AG09309 (cell line): ENCODE data around the gene FAF2.

Source experiments
- DNase-seq: peaks from one replicate; pipeline ENCODE4 v3.0.0-alpha.2; 2010; ENCODE audit warnings: low read depth
- H3K4me3 ChIP-seq: 2 replicates; pipeline ENCODE4 v1.5.1; 2011; ENCODE audit warnings: mild to moderate bottlenecking, low read depth, low read length, moderate library complexity; ENCODE audit not compliant: control insufficient read depth
- TF ChIP-seq, protein P1 (sequence below): IDR thresholded peaks from 2 replicates; pipeline ENCODE4 v1.5.1; 2011; ENCODE audit warnings: mild to moderate bottlenecking, low read depth, low read length, inconsistent platforms; ENCODE audit not compliant: insufficient read depth, control insufficient read depth; ENCODE audit errors: missing control alignments

The FAF2 gene

DNA sequence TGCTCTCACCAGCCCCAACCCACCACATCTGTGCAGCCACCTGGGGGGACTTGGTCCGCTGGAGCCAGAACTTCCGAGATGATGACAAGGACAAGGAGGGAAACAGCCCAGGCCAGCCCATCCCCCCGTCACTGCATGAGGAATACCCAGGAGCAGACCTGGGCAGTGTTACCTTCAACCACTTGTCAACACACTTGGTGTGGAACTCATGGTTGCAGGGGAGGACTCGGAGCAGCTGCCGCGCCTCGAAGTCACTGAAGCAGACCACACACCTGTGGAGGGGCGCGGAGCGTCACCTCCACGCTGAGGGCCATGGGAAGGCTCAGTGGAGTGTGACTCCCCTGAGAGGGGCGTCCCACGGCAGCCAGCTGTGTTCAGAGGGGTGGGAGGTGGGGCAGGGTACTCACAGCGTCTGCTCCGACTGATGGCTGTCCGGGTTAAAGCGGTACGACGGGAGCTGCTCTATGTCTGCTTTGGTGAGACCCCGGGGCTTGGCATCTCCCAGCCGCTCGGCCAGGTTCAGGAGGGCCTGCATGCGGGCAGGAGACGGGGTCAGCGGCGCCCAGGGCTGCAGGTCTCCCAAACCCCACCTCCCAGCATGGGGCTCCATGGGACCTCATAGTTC, 81.0 kb downstream of the FAF2 start:
- TF ChIP-seq, protein P1, sequence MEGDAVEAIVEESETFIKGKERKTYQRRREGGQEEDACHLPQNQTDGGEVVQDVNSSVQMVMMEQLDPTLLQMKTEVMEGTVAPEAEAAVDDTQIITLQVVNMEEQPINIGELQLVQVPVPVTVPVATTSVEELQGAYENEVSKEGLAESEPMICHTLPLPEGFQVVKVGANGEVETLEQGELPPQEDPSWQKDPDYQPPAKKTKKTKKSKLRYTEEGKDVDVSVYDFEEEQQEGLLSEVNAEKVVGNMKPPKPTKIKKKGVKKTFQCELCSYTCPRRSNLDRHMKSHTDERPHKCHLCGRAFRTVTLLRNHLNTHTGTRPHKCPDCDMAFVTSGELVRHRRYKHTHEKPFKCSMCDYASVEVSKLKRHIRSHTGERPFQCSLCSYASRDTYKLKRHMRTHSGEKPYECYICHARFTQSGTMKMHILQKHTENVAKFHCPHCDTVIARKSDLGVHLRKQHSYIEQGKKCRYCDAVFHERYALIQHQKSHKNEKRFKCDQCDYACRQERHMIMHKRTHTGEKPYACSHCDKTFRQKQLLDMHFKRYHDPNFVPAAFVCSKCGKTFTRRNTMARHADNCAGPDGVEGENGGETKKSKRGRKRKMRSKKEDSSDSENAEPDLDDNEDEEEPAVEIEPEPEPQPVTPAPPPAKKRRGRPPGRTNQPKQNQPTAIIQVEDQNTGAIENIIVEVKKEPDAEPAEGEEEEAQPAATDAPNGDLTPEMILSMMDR = no peak
- DNase-seq = no peak
- H3K4me3 ChIP-seq = no peak overlapping the region

DNA sequence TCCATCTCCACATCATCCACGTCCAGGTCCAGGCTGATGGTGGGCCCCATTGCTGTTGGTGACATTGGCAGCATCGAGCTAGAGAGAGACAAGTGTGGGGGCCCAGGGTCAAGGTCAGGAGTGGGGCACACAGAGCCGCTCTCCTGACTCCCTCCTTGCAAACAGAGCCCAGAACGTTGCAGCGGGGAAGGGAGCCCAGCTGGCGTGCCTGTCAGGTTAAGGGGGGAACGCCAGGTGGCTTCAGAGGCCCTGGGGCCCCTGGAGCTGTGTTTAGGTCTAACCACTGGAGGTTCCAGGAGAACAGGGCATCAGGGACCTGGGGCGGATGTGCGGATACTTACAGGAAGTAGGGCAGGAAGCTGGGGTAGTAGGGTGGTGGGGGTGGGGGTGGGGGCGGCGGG, 81.6 kb downstream of the FAF2 start:
- TF ChIP-seq, protein P1 = no peak
- no peak overlapping the region for H3K4me3 ChIP-seq
- DNase-seq = no peak

DNA sequence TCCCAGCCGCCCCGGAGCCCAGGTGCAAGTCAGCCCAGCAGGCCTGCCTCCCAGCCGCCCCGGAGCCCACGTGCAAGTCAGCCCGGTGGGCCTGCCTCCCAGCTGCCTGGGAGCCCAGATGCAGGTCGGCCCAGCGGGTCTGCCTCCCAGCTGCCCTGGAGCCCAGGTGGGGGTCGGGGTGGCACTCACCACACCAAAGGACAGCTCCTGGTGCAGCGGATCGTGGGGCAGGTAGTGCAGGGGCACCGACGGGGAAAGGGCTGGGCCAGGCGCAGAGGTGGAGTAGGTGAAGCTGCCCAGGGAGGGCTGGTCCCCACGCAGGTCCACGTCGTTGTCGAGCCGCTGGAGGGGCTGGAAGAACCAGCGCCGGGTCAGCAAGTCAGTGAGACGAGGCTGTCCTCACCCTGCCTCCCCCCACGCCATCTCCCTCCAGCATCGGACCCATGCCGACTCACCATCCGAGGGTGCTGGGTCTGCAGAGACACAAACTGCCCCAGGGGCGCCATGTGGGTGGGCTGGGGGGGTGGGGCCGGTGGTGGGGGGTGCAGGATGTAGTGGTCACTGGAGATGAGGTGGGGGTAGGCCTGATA, 82.3 kb downstream of the FAF2 start:
- no peak overlapping the region for H3K4me3 ChIP-seq
- no peak for DNase-seq
- TF ChIP-seq, protein P1 = no peak

DNA sequence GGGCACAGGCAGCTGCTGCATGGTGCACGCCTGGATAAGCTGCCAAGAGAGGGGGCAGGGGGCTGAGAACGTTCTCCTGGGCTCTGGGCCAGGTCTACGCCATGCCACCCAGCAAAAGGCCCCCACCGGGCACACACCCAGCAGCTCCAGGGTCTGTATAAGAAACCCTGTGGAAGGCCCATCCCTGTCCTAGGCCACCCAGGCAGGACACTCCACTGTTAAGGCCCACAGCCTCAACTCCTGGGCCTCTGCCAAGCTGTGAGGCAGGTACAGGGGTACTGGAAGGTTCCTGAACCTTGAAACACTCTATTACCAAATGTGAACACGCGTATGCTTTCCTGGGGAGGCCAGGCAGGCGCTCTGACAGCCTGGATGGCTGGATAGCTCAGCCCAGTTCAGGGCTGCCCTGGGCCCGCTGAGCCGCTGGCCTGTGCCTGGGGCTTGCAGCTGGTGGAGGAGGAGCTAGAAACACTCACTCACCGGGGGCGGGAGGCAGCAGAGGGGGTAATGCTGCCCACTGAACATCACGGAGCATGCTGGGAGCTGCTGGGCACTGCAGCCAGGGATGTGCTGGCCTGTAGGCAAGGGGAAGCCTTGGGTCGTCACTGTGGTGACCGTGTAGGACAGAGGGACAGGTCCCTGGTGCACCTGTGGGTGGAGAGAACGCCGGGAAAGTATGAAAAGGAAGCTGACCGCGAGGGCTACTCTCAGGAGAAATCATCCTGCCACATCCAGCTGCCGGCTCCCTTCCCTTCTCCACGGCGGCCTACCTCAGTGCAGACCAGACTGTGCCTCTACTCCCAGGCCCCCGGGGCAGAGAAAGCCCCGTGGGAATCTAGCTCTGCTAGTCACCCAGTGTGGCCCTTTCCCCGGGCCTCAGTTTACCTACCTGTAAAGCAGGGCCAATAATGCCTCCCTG, 83.1 kb downstream of the FAF2 start:
- H3K4me3 ChIP-seq = no peak overlapping the region
- no peak for DNase-seq
- TF ChIP-seq, protein P1 = no peak

DNA sequence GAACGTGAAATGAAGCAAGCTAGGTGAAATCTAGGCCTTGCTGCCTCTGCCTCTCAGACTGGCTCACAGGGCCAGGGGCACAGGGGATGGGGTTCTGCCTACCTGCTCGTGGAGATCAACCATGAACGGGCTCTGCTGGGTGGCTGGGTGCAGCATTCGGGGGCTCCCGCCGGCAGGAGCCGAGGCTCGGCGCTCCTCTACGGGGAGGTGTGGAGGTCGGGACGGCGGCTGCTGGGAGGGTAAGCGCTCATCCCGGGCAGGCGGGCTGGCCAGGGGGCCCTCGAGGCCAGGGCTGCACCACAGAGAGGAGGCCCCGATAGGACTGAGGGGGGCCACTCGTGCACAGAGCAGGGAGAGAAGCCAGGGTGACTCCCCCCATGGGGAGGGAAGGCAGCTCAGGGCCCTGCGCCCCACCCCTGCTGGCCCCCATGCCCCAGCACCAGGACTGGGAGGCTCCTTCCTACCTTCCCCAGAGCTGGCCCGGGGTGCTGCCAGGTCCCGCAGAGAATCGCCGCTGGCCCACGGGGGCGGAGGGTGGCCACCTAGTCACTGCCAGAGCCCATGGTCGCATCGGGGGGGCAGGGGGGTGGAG, 83.8 kb downstream of the FAF2 start:
- TF ChIP-seq, protein P1 = no peak
- no peak overlapping the region for H3K4me3 ChIP-seq
- DNase-seq = no peak

DNA sequence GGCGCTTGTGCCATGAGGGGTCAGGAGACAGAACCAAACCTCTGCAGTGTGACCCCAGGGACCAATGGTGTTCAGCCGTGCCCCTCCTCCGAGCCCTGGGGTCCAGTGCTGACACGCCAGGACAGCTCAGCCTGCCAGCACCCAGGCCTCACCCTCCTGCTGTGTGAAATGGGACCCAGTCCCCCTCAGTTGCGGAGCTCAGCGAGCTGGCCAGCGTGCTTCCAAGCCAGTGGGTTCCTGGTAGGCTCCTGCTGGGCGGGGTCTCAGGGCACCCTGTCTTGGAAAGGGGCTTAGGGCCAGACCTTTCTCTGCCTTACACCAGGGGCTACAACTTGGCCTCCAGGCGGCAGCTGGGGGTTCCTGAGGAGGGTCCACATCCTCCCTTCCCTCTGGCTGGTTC, 84.6 kb downstream of the FAF2 start:
- no peak overlapping the region for H3K4me3 ChIP-seq
- DNase-seq = no peak
- TF ChIP-seq, protein P1 = no peak
